Activated T-cell treated with anti-CD3 and anti-CD28 coated beads, Interleukin-2, amount 50 U/mL, for 24 hours (primary cell): ENCODE data around the gene BLTP3B.
"Not testable (repeated sequence)": the region's sequence is repeated elsewhere in the genome, so short reads cannot be mapped to it uniquely, and the experiment has no call there.

Source experiments
- DNase-seq: peaks from one replicate; pipeline ENCODE4 v3.0.0-alpha.2; 2020
- H3K27ac Mint-ChIP-seq: 2 replicates; pipeline ENCODE4 v1.8.0; 2020; ENCODE audit warnings: mild to moderate bottlenecking, mixed read lengths
- H3K27me3 Mint-ChIP-seq: 2 replicates; pipeline ENCODE4 v1.8.0; 2020; ENCODE audit warnings: mixed read lengths
- H3K36me3 Mint-ChIP-seq: 2 replicates; pipeline ENCODE4 v1.8.0; 2020; ENCODE audit warnings: low read depth, mixed read lengths
- H3K4me1 Mint-ChIP-seq: 2 replicates; pipeline ENCODE4 v1.8.0; 2020; ENCODE audit warnings: low read depth, mixed read lengths
- H3K4me3 Mint-ChIP-seq: 2 replicates; pipeline ENCODE4 v1.8.0; 2020; ENCODE audit warnings: mild to moderate bottlenecking, moderate library complexity, mixed read lengths
- H3K9me3 Mint-ChIP-seq: 2 replicates; pipeline ENCODE4 v1.8.0; 2020; ENCODE audit warnings: mixed read lengths

The BLTP3B gene, protein sequence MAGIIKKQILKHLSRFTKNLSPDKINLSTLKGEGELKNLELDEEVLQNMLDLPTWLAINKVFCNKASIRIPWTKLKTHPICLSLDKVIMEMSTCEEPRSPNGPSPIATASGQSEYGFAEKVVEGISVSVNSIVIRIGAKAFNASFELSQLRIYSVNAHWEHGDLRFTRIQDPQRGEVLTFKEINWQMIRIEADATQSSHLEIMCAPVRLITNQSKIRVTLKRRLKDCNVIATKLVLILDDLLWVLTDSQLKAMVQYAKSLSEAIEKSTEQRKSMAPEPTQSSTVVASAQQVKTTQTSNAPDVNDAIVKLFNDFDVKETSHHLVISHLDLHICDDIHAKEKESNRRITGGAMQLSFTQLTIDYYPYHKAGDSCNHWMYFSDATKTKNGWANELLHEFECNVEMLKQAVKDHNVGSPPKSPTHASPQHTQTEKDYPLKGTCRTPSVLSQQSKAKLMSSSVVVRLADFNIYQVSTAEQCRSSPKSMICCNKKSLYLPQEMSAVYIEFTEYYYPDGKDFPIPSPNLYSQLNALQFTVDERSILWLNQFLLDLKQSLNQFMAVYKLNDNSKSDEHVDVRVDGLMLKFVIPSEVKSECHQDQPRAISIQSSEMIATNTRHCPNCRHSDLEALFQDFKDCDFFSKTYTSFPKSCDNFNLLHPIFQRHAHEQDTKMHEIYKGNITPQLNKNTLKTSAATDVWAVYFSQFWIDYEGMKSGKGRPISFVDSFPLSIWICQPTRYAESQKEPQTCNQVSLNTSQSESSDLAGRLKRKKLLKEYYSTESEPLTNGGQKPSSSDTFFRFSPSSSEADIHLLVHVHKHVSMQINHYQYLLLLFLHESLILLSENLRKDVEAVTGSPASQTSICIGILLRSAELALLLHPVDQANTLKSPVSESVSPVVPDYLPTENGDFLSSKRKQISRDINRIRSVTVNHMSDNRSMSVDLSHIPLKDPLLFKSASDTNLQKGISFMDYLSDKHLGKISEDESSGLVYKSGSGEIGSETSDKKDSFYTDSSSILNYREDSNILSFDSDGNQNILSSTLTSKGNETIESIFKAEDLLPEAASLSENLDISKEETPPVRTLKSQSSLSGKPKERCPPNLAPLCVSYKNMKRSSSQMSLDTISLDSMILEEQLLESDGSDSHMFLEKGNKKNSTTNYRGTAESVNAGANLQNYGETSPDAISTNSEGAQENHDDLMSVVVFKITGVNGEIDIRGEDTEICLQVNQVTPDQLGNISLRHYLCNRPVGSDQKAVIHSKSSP (N-terminal part only)

DNA sequence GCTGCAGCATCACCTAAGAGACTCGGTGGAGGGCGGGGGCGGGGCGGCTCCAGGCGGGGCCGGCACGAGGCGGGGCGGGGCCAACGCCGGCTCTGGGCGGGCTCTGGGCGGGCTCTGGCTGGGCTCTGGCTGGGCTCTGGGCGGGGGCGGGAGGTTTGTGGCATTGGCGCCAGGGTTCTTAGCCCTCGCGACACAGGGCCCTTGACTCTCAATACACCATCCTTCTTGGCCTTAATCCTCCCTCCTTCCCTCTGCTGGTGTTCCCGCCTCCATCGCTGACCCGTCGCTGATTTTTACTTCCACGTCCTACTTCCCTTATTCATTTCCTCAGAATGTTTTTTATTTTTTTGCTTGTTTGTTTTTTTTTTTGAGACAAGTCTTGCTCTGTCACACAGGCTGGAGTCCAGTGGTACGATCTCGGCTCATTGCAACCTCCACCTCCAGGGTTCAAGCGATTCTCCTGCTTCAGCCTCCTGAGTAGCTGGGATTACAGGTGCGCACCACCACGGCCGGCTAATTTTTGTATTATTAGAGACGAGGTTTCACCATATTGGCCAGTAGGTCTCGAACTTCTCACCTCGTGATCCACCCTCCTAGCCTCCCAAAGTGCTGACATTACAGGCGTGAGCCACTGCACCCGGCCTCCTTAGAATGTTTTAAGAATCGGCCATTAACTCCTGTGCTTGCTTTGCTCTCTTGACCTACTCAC is at the start of gene BLTP3B:
TSS of gene BLTP3B (minus strand) at position 24 of the 709 bp plus-strand sequence. CDS start 239 bp downstream, outside the sequence.
- H3K4me3 Mint-ChIP-seq, result peak within 1 kb of the TSS; percentile 99
- H3K27ac Mint-ChIP-seq, result peak within 1 kb of the TSS; percentile 100
- H3K4me1 Mint-ChIP-seq, result peaks cover 39% of the 10 kb centered on the region
- peak; percentile 95 for DNase-seq
- H3K9me3 Mint-ChIP-seq, result no peaks in the 10 kb centered on the region
- peaks cover 32% of the 10 kb centered on the region for H3K36me3 Mint-ChIP-seq
- H3K27me3 Mint-ChIP-seq, result no peaks in the 10 kb centered on the region

DNA sequence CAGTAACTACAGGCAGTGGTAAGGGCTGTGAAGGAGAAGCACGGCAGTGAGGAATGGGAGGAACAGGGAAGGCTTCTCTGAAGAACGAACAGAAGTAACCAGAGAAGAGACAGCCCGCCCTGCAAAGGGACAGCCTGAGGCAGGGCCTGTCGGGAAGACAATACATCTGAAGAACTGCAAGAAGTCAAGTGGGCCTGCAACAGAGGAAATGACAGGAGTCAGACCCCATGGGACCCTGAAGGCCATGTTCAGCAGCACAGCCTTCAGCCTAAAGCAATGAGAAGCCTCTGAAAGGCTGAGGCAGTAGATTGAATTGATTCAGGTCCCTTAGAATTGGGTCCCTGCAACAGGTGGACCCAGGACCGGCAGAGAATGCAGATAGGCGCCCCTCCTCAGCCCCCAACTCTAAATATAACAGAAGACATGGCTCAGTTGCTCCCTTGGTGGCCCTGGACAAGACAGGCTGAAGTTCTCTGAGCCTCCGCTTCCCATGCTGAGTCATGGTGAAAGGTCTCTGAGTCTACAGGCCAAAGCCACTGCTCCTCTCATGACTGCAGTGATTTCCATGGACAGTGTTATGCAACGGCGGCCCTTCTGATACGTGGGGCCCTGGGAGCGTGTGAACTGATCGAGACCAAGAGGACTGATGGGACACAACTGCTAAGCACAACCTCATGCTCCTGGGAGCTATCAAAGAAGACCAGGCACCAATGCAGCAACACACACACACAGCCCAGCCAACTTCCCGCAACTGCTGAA is 47.1 kb upstream of the BLTP3B start:
- Mint-ChIP-seq H3K27me3 (no peaks in the 10 kb centered on the region), H3K27ac (no peak overlapping the region), H3K36me3 (peaks cover 58% of the 10 kb centered on the region)

DNA sequence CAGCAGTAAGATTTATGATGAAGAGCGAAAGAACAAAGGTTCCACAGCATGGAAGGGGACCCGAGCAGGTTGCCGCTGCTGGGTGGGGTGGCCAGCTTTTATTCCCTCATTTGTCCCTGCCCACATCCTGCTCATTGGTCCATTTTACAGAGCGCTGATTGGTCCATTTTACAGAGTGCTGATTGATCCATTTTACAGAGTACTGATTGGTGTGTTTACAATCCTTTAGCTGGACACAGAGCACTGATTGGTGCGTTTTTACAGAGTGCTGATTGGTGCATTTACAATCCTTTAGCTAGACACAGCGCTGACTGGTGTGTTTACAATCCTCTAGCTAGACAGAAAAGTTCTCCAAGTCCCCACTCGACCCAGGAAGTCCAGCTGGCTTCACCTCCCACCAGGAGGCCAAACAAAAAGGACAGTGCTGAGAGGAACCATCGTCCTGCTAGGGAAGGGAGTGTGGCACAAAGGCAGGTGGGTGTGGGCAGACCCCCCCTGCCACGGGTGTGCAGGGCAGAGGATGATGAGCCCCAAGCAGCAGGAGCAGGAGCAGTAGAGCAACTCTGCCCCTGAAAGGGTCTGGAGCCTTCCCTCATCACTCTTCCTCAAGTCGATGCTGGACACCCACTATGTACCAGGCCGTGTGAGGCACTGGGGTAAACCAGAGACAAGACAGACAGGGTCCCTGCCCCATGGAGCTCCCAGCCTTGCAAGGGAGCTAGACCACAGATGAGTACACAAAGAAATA is 46.4 kb upstream of the BLTP3B start:
- not testable (repeated sequence) for H3K4me1 Mint-ChIP-seq, H3K4me3 Mint-ChIP-seq, H3K9me3 Mint-ChIP-seq, H3K27ac Mint-ChIP-seq, H3K27me3 Mint-ChIP-seq, DNase-seq
- peaks cover 50% of the 10 kb centered on the region for H3K36me3 Mint-ChIP-seq

More for the DNA sequence above, 47.1 kb upstream of the BLTP3B start:
- no peak for DNase-seq
- no peak overlapping the region for H3K4me3 Mint-ChIP-seq
- H3K9me3 Mint-ChIP-seq, result no peaks in the 10 kb centered on the region
- H3K4me1 Mint-ChIP-seq, result peaks cover 5% of the 10 kb centered on the region

DNA sequence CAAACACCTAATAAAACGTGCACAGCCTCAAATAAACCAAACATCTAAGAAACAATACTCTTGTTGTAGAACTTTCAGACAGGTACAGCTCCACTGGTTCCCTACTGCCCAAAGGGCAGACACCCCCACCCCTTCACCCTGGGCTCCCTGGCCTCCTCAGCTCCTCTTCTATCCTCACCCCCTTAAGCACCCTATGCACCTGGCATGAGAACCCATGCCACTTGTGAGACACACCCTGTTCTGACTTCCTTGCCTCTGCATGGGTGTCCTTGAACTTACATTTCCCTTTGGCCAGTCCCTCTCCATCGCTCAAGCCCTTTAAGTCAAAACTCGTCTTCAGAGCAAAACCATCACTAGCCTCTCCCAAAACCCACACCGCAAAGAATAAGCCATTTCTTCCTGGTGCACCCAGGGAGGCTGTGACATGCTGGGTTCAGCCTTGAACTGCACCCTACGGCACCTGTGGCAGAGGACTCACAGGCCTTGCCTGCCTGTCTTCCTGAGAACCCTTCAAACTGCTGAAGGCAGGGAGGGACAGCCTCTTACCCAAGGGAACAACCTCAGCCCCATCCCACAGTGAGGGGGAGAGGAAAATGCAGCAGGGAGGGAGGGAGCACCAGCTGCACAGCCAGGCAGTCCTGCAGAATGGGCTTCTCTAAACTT is 45.3 kb upstream of the BLTP3B start:
- no peaks in the 10 kb centered on the region for H3K27me3 Mint-ChIP-seq
- H3K4me3 Mint-ChIP-seq, result no peak overlapping the region
- peaks cover 44% of the 10 kb centered on the region for H3K36me3 Mint-ChIP-seq
- no peak overlapping the region for H3K27ac Mint-ChIP-seq
- no peaks in the 10 kb centered on the region for H3K9me3 Mint-ChIP-seq
- DNase-seq, result no peak
- peaks cover 7% of the 10 kb centered on the region for H3K4me1 Mint-ChIP-seq

DNA sequence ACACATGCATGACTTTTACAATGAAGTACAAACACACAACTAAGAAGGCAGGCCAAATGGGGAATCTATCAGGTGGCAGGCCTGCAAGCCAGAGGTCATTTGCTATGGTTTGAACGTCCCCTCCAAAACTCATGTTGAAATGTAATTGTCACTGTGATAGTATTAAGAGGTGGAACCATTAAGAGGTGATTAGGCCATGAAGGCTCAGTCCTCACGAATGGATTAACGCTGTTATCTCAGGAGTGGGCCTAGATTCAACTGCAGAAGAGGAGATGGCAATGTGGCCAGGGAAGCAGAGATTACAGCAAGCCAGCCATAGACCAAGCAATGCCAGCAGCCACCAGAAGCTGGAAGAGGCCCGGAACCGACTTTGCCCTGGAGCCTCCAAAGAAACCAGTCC is 44.4 kb upstream of the BLTP3B start:
- no peak overlapping the region for H3K4me3 Mint-ChIP-seq
- no peak for DNase-seq
- no peak overlapping the region for H3K27ac Mint-ChIP-seq
- peaks cover 8% of the 10 kb centered on the region for H3K4me1 Mint-ChIP-seq
- no peaks in the 10 kb centered on the region for H3K27me3 Mint-ChIP-seq
- no peaks in the 10 kb centered on the region for H3K9me3 Mint-ChIP-seq
- H3K36me3 Mint-ChIP-seq, result peaks cover 38% of the 10 kb centered on the region

DNA sequence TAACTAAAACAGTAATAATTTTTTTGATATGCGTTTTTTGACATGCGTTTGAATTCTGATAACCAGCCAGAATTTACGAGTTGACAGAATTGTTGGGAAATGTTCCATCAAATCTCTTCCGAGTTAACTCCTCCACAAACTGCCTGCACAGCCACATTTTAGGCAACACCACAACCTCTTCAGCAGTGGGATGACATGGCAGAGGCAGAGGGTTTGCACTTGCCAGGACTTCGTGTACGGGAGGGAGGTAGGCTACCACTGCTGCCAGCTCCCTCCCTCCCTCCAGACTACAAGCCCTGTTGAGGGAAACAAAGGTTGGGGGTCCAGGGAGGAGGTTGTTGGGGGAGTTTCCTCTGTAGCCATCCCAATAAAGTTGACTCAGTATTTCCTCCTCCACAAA is 43.4 kb upstream of the BLTP3B start:
- DNase-seq, result no peak
- no peaks in the 10 kb centered on the region for H3K27me3 Mint-ChIP-seq
- H3K4me1 Mint-ChIP-seq, result peaks cover 13% of the 10 kb centered on the region
- no peak overlapping the region for H3K27ac Mint-ChIP-seq
- no peaks in the 10 kb centered on the region for H3K9me3 Mint-ChIP-seq
- H3K4me3 Mint-ChIP-seq, result no peak overlapping the region
- H3K36me3 Mint-ChIP-seq, result peaks cover 34% of the 10 kb centered on the region

DNA sequence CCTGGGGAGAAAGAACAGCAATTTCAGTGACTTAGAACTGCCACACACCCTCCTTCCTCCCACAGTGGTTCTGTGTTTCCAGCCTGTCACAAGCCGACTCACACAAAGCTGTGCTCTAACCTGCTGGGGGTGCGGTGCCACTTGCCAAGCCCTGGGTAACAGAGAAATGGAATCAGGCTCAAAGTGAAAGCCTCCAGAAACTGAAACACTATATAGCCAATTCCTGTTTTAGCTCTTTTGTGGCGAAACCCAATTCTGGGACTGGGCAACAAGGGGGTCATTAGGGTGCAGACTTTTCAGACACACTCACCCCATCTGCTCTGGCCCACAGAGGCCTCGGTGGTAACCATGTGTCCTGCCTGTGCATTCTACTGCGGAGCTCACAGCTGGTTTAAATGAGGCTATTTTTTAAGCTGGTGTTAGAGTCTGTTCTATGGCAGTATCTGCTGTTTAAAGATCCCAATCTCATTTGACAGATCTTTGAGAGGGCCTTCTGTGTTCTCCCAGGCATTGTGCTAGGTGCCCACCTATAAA is 42.8 kb upstream of the BLTP3B start:
- H3K36me3 Mint-ChIP-seq, result peaks cover 39% of the 10 kb centered on the region
- H3K27me3 Mint-ChIP-seq, result no peaks in the 10 kb centered on the region
- H3K9me3 Mint-ChIP-seq, result no peaks in the 10 kb centered on the region
- peaks cover 14% of the 10 kb centered on the region for H3K4me1 Mint-ChIP-seq
- DNase-seq, result no peak
- no peak overlapping the region for H3K4me3 Mint-ChIP-seq
- peak overlapping the region; percentile 64 for H3K27ac Mint-ChIP-seq

DNA sequence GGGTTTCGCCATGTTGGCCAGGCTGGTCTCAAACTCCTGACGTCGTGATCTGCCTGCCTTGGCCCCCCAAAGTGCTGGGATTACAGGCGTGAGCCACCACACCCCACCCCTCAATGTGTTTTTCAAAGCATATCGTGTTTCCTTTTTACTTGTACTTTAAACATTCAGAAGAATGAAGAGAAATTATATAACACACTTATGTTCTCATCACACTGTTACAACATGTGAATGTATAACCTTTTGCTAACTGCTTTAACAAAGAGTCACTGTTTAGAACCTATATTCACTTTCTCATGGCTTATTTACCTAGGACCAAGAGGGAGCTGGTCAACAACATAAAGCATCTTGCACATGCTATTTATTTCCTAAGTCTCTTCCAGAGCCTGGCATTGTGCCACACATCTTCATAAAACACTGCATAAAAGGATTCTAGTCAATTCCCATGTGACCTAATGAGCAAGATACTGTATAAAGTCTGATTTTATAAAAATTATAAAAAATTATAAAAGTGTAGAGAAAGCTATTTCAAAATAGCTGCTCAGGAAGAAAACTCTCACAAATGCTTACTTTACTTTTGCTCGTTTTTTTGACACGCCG is 42.0 kb upstream of the BLTP3B start:
- DNase-seq, result no peak
- no peaks in the 10 kb centered on the region for H3K27me3 Mint-ChIP-seq
- no peak overlapping the region for H3K4me3 Mint-ChIP-seq
- no peak overlapping the region for H3K27ac Mint-ChIP-seq
- peaks cover 14% of the 10 kb centered on the region for H3K4me1 Mint-ChIP-seq
- no peaks in the 10 kb centered on the region for H3K9me3 Mint-ChIP-seq
- H3K36me3 Mint-ChIP-seq, result peaks cover 33% of the 10 kb centered on the region

DNA sequence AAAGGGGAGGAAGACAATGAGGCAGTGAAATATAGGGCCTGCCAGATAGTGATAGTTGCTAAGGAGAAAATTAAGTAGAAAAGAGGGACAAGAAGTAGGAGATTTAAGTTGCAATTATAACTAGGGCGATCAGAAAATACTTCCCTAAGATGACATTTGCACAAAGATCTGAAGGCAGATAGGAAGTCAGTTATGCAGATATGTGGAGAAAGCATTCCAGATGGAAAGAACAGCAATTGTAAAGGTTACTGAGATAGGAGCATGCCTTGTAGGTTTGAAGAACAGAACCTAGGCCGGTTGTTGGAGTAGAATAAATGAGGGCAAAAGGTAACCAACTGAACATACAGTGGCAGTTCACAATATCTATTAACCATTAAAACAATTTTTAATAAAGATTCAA is 36.6 kb upstream of the BLTP3B start:
- no peak overlapping the region for H3K4me3 Mint-ChIP-seq
- DNase-seq, result no peak
- H3K27ac Mint-ChIP-seq, result no peak overlapping the region
- no peaks in the 10 kb centered on the region for H3K9me3 Mint-ChIP-seq
- H3K36me3 Mint-ChIP-seq, result peaks cover 49% of the 10 kb centered on the region
- H3K4me1 Mint-ChIP-seq, result peaks cover 7% of the 10 kb centered on the region
- no peaks in the 10 kb centered on the region for H3K27me3 Mint-ChIP-seq

DNA sequence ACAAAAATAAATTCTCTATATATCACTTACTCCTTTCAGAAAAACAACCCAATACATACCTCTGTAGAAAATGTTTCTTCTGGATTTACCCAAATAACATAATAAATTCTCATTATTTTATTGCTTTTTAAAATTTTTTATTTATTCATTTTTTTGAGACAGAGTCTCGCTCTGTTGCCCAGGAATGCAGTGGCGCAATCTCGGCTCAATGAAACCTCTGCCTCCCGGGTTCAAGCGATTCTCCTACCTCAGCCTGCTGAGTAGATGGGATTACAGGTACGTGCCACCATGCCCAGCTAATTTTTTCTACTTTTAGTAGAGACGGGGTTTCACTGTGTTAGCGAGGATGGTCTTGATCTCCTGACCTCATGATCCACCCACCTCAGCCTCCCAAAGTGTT is 33.8 kb upstream of the BLTP3B start:
- not testable (repeated sequence) for H3K4me1 Mint-ChIP-seq, H3K9me3 Mint-ChIP-seq, DNase-seq, H3K4me3 Mint-ChIP-seq, H3K27me3 Mint-ChIP-seq, H3K27ac Mint-ChIP-seq
- peaks cover 53% of the 10 kb centered on the region for H3K36me3 Mint-ChIP-seq

DNA sequence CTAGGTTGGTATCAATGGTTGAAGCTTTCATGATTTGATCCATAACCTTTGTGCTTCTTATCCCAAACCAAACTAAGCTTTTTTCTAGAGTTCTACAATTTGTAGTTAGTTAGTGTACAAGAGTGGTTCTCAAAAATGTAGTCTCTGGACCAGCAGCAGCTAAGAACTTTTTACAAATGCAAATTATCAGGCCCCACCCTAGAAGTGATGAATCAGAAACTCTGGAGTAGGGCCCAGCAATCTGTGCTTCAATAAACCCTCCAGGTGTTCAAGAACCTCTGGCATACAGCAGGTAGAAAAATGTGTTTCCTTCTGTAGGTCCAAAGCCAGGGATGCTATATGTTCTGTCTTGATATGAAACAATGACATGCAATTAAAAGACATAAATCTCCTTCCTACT is 31.8 kb upstream of the BLTP3B start:
- Mint-ChIP-seq H3K4me3 (no peak overlapping the region), H3K4me1 (no peaks in the 10 kb centered on the region), H3K36me3 (peaks cover 43% of the 10 kb centered on the region), H3K27ac (no peak overlapping the region), H3K27me3 (no peaks in the 10 kb centered on the region), H3K9me3 (no peaks in the 10 kb centered on the region)
- DNase-seq, result no peak

DNA sequence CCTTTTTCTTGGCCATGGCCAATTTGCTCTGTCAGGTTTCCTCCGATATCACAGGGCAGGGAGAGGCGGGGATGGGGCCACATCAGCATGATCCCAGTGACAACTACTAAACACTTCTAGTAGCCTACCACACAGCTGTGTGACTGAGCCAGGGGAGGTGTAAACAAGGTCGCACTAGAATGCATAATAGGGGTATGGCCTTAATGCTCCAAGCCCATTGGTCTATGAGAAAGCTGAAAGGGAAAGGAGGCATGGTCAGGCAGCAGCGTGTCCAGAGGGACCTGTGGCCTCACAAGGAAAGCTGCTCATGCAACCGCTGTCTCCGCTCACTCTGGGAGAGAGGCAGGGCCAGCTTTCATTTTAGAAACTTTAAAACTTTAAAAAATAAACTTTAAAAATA is 30.4 kb upstream of the BLTP3B start:
- no peaks in the 10 kb centered on the region for H3K27me3 Mint-ChIP-seq
- no peak overlapping the region for H3K27ac Mint-ChIP-seq
- no peaks in the 10 kb centered on the region for H3K4me1 Mint-ChIP-seq
- H3K9me3 Mint-ChIP-seq, result no peaks in the 10 kb centered on the region
- H3K36me3 Mint-ChIP-seq, result peaks cover 37% of the 10 kb centered on the region
- DNase-seq, result no peak
- H3K4me3 Mint-ChIP-seq, result no peak overlapping the region
